Stimulated activated CD4-positive, alpha-beta T cell treated with anti-CD3 and anti-CD28 coated beads, Interleukin-1b, Interleukin-23, amount 100 ng/mL, for 1 hour (primary cell): Measurements from ENCODE around the gene FAM120AOS.

Experiments
- DNase-seq, 2 donors: peaks; one replicate each; pipeline ENCODE4 v3.0.0-alpha.2; 2020; ENCODE audit warnings: low read depth in 2 of 2

Gene FAM120AOS

GRCh38 chr9:93437996-93438395 lies 15.4 kb downstream of the FAM120AOS start:
- DNase-seq, result no peak

DNA sequence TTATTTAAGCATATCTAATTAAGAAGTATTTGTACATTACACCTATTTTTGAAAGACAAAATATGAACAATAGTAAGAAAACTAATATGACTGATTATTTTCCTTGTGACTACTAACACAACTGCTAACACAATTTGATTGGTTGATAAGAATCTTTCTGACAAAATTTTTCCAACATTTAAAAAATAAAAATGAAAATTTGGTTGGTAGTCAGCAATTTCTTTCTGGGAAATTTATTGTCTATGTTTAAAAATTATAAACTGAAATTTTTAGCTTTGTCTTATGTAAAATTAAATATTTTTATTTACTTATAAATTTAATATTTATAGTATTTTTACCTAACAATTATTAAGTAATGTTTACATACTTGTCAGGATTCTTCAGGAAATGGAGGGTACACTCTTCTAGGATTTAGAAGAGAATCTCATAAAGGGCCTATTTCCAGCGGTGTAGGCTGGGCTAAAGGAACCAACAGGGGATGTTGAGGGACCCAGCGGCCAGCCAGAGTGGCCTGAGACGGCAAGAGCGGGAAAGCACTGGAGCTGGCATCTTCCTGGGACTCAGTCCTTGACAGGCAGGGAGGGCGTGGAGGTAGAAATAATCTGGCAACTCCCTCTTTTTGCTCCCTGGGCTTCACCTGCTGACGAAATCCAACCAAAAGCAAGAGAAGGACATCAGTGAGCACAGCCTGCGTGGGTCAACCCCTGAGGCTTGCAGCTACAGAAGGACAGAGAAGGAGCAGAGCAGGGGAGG lies 16.6 kb downstream of the FAM120AOS start:
- DNase-seq, result no peak

DNA sequence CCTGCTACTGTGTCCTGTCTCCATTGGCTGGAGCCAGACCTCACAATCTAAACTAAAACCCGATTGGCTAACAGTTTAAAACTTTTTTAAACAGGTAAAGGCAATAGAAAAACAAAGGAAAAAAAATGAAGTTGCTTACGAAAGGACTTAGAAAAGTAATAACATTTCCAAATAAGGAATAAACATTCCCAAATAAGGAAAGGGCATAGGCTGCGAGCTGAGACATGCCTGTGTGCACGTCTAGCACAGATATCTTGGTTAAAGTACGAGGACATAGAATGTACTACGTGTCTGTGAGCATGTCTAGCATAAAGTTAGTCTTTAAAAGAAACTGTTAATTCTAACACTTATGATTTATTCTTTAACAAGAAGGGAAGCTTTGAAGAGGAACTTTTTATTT lies 17.2 kb downstream of the FAM120AOS start:
- DNase-seq, result no peak

- DNase-seq, result no peak
These were observed 18.0 kb downstream of the FAM120AOS start for GRCh38 chr9:93435386-93435785.

DNA sequence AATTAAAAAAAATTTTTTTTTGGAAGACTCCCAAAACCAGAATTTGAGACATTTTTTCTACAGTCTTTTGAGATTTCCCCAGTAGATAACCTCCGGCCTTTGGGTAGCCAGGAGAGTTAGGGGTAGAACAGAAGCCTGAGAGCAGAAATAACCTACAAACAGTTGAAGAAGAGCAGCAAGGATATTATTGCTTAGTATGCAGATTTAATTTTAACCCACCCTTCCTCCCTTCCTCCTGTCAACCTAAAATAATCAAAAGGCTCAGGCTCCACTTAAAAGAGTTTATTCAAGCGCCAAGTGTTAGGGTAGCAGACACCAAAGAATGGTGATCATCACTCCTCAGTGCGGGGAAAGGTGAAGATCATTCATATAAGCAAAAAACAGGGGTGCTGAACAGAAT lies 19.3 kb downstream of the FAM120AOS start:
- no peak for DNase-seq

GRCh38 chr9:93432964-93433363 lies 20.4 kb downstream of the FAM120AOS start:
- no peak for DNase-seq

- no peak for DNase-seq
These were observed 21.8 kb downstream of the FAM120AOS start for GRCh38 chr9:93431539-93432105.

GRCh38 chr9:93427655-93428379 lies 25.6 kb downstream of the FAM120AOS start:
- no peak for DNase-seq

GRCh38 chr9:93422977-93423616 lies 30.3 kb downstream of the FAM120AOS start:
- DNase-seq, result no peak

GRCh38 chr9:93419023-93419422 lies 34.4 kb downstream of the FAM120AOS start:
- DNase-seq, result no peak

DNA sequence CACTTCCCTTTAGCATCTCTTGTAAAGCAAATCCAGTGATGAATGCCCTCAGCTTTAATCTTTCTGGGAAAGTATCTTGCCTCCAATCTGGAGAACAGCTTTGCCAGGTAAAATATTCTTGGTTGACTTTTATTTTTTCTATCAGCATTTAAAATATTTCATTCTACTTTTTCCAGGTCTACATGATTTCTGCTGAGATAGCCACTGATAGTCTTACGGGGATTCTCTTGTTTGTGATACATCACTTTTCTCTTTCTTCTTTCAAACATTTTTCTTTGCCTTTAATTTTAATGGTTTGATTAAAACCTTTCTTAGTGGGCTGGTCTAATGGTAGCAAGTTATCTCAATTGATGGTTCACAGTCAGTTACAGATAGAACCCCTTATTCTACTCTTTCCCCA lies 35.8 kb downstream of the FAM120AOS start:
- no peak for DNase-seq

- DNase-seq, result no peak
These were observed 36.7 kb downstream of the FAM120AOS start for GRCh38 chr9:93416530-93417235.

DNA sequence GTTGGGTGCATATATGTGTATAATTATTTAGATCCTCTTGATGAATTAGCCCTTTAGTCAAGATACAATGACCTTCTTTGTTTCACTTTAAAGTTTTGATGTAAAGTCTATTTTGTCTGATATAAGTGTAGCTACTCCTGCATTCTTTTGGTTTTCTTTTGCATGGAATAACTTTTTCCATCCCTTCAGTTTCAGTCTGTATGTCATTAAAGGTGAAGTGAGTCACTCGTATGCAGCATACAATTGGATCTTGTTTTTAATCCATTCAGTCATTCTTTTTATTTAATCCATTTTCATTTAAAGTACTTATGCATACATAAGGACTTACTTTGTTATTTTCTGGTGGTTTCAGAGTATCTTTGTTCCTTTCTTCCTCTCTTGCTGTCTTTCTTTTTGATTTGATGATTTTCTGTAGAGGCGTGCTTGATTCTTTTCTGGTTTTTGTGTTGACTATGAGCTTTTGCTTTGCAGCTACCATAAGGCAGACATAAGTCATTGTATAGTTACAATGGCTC lies 38.1 kb downstream of the FAM120AOS start:
- DNase-seq, result no peak

GRCh38 chr9:93413530-93413929 lies 39.9 kb downstream of the FAM120AOS start:
- DNase-seq, result no peak

DNA sequence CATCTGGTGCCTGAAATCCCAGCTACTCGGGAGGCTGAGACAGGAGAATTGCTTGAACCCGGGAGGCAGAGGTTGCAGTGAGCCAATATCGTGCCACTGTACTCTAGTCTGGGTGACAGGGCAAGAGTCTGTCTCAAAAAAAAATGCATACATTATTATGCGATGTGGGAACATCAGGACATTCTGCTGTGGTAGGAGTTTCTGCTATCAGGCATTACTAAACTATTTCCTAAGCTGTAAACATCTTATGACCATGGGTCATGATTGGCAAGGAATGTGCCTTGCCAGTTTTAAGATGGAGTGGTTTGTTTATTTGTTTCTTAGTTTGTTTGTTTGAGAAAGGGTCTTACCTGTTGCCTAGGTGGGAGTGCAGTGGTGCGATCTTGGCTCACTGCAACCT lies 47.0 kb downstream of the FAM120AOS start:
- no peak for DNase-seq

DNA sequence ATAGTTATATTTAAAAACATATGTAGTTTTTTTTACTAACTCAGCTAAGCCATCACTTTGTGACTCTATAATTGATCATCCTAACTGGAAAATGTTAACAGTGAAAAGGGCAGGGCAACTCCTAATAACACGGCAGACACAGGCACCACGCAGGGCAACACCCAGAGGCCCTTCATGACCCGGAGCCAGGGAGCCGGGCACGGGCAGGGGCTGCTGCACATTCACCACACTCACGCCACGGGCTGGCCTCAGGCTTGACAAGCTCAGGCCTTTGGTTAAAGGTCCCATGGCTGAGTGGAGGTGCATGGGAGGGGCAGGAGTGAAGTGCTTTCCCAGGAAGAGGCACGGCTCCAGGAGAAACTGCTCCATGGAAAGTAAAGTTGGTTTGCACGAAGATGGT lies 54.9 kb downstream of the FAM120AOS start:
- DNase-seq, result no peak

GRCh38 chr9:93397661-93398373 lies 55.6 kb downstream of the FAM120AOS start:
- DNase-seq, result no peak
